Measurements from ENCODE around the gene SOCS2. TPM values are rescaled to one million over a fixed set of nuclear protein-coding genes. Genes with fewer than 3 reads are reported as not detected.

SOCS2 gene
- polyA plus RNA-seq, 1 donor (not counting 4 experiments of a cell fraction or from before 2014, with no cell fraction given): 15.0 TPM

DNA sequence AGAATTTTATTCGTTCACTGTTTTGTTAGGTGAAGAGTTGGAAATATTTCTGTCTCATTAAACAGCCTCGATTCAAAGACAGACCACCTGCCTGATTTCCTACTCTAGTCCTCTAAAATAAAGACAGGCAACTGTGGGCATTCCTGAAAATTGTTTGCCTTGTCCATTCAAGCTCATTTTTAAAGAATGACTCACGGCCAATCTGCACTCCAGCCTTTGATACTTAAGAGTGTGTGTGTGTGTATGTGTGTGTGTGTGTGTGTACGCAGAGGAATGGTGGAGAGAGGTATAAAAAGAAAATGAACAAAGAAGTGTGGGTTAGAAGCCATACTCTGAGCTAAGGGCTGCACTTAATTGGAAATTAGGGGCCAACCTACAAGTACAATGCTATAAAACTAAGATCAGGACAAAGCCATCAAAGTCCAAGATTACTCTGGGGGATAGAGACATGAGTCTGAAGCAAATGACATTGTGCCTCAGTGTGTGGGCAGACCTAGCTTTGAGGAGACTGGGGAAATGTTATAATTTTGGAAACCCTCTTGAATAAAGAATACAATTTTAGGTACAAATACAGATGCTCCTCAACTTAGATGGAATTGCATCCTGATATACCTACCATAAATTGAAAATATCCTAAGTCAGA is 45.6 kb upstream of the SOCS2 start:
- no peak for TF ChIP-seq EZH2 (IDR thresholded peaks at IDR 0.05; ENCODE audit: low read length)
- TF ChIP-seq, protein P1, sequence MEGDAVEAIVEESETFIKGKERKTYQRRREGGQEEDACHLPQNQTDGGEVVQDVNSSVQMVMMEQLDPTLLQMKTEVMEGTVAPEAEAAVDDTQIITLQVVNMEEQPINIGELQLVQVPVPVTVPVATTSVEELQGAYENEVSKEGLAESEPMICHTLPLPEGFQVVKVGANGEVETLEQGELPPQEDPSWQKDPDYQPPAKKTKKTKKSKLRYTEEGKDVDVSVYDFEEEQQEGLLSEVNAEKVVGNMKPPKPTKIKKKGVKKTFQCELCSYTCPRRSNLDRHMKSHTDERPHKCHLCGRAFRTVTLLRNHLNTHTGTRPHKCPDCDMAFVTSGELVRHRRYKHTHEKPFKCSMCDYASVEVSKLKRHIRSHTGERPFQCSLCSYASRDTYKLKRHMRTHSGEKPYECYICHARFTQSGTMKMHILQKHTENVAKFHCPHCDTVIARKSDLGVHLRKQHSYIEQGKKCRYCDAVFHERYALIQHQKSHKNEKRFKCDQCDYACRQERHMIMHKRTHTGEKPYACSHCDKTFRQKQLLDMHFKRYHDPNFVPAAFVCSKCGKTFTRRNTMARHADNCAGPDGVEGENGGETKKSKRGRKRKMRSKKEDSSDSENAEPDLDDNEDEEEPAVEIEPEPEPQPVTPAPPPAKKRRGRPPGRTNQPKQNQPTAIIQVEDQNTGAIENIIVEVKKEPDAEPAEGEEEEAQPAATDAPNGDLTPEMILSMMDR (optimal IDR thresholded peaks at IDR 0.05 in 1 of 3, IDR thresholded peaks at IDR 0.05 in 1 of 3, conservative IDR thresholded peaks at IDR 0.05 in 1 of 3; ENCODE audit: extremely low read depth in 1 of 3, insufficient read depth in 2 of 3, low read length in 3 of 3): no peak
- no peaks in the 10 kb centered on the region for H3K36me3 ChIP-seq (ENCODE audit: control insufficient read depth in 2 of 2, extremely low read depth in 1 of 2, insufficient read depth in 2 of 2, low read length in 2 of 2)
- H3K9me3 ChIP-seq (ENCODE audit: control insufficient read depth, low read depth, low read length): no peaks in the 10 kb centered on the region
- H3K9me1 ChIP-seq (ENCODE audit: control insufficient read depth, extremely low read depth, insufficient read depth, low read length): no peaks in the 10 kb centered on the region
- DNase-seq (ENCODE audit: low read depth, low spot score) (no peak), FAIRE-seq (no peak)
- H3K79me2 ChIP-seq (ENCODE audit: control insufficient read depth, insufficient read depth, low read length): no peaks in the 10 kb centered on the region
- H3K27ac ChIP-seq (ENCODE audit: control insufficient read depth, insufficient read depth, low read length): no peak overlapping the region
- no peak overlapping the region for H3K9ac ChIP-seq (ENCODE audit: control insufficient read depth, extremely low read depth, insufficient read depth, low read length)
- H4K20me1 ChIP-seq (ENCODE audit: control insufficient read depth, extremely low read depth, insufficient read depth, low read length): no peaks in the 10 kb centered on the region
- dilution Hi-C loops (cut with MboI; ENCODE audit: extremely low pct_ligation_motif_present, low sequenced_read_pairs): no loop called here
- no peak overlapping the region for H3K4me3 ChIP-seq (ENCODE audit: control insufficient read depth in 2 of 3, extremely low read depth in 1 of 3, insufficient read depth in 2 of 3, low read depth in 1 of 3, low read length in 3 of 3)
- no peak overlapping the region for H3K4me2 ChIP-seq (ENCODE audit: control insufficient read depth, extremely low read depth, insufficient read depth, low read depth, low read length)
- peaks cover 3% of the 10 kb centered on the region for H3K27me3 ChIP-seq (ENCODE audit: control insufficient read depth, extremely low read depth, insufficient read depth, low read length)
- no peak overlapping the region for H2AFZ ChIP-seq (ENCODE audit: control insufficient read depth, low read length)
- H3K4me1 ChIP-seq (ENCODE audit: control insufficient read depth, extremely low read depth, insufficient read depth, low read length): no peaks in the 10 kb centered on the region

DNA sequence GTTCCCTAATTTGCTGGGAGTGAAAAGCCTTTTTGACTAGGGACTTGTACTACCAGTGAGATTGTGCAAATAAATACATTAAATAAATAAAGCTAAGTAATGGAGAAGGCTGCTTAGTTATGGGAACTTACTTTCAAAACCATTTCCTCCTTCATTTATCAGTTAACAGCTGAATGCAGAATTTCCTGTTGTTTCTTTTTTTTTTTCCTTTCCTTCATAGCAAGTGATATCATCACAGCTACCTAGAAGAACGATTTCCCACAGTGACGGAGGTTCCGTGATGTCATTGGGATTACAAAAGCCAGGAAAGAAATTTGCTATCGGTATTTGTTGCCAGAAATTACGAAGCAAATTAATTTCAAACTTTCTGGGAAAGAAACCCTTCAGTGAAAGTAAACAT is 42.1 kb upstream of the SOCS2 start:
- Histone ChIP-seq H3K4me2 (ENCODE audit: control insufficient read depth, extremely low read depth, insufficient read depth, low read depth, low read length) (no peak overlapping the region), H3K27me3 (ENCODE audit: control insufficient read depth, extremely low read depth, insufficient read depth, low read length) (peaks cover 3% of the 10 kb centered on the region), H3K27ac (ENCODE audit: control insufficient read depth, insufficient read depth, low read length) (no peak overlapping the region), H3K9me1 (ENCODE audit: control insufficient read depth, extremely low read depth, insufficient read depth, low read length) (no peaks in the 10 kb centered on the region), H3K79me2 (ENCODE audit: control insufficient read depth, insufficient read depth, low read length) (no peaks in the 10 kb centered on the region), H4K20me1 (ENCODE audit: control insufficient read depth, extremely low read depth, insufficient read depth, low read length) (no peaks in the 10 kb centered on the region), H3K4me1 (ENCODE audit: control insufficient read depth, extremely low read depth, insufficient read depth, low read length) (no peaks in the 10 kb centered on the region), H3K9ac (ENCODE audit: control insufficient read depth, extremely low read depth, insufficient read depth, low read length) (no peak overlapping the region), H3K4me3 (ENCODE audit: control insufficient read depth in 2 of 3, extremely low read depth in 1 of 3, insufficient read depth in 2 of 3, low read depth in 1 of 3, low read length in 3 of 3) (no peak overlapping the region), H3K36me3 (ENCODE audit: control insufficient read depth in 2 of 2, extremely low read depth in 1 of 2, insufficient read depth in 2 of 2, low read length in 2 of 2) (no peaks in the 10 kb centered on the region), H3K9me3 (ENCODE audit: control insufficient read depth, low read depth, low read length) (no peaks in the 10 kb centered on the region), H2AFZ (ENCODE audit: control insufficient read depth, low read length) (no peak overlapping the region)
- TF ChIP-seq EZH2 (IDR thresholded peaks at IDR 0.05; ENCODE audit: low read length): no peak
- TF ChIP-seq, protein P1 (optimal IDR thresholded peaks at IDR 0.05 in 1 of 3, IDR thresholded peaks at IDR 0.05 in 1 of 3, conservative IDR thresholded peaks at IDR 0.05 in 1 of 3; ENCODE audit: extremely low read depth in 1 of 3, insufficient read depth in 2 of 3, low read length in 3 of 3): no peak
- dilution Hi-C loops (cut with MboI; ENCODE audit: extremely low pct_ligation_motif_present, low sequenced_read_pairs): no loop called here
- FAIRE-seq (no peak), DNase-seq (ENCODE audit: low read depth, low spot score) (no peak)

Data from keratinocyte (primary cell).